GM12892 (cell line): ENCODE measurements around the gene TXNL4B.

Experiments used
- POLR2A ChIP-seq: IDR thresholded peaks from 2 replicates; pipeline ENCODE4 v1.6.1; 2011; ENCODE audit warnings: low read depth, low read length, control low read depth
- TAF1 ChIP-seq: IDR thresholded peaks from 2 replicates; pipeline ENCODE4 v1.6.1; 2011; ENCODE audit warnings: low read depth, mild to moderate bottlenecking, control low read depth, low read length, borderline replicate concordance

DNA sequence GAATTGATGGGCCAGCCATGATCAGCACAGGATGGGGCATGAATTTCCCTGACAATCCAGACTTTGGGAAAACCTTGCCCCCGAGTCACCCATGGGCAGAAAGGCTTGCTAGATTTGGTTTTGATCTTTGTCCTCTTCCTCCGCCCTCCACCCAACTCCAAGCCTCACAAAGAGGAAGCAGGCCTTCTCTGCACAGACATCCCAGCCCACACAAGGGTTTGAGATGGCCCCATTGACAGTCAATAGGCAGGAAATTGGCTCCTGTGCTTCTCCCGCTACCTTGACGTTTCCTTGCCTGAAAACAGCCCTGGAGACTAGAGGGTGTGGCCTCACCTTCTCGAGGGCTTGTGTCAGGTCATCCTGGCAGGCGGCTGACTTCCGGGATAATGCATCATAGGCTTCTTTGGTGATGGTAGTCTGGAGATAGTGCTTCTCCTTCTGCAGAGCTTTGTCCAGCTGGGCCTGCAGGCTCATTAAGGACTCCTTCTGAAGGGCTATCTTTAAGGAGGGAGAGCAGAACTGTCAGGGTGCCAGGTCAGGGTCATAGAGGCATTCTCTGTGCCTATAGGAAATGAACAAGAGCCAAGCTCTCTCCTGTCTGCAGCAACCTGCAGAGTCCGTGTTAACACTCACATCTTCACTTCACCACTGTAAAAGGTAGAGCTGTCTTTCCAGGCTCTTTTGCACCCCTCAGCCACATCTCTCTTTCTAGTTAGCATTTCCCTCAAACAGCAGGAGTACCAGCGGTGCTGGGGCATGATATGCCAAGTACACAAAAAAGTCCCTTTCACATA lies 32.4 kb upstream of the TXNL4B start:
- TF ChIP-seq TAF1 (no peak), POLR2A (no peak)
